SK-N-SH (cell line): ENCODE data around the gene CASK. TPM values are rescaled to one million over a fixed set of nuclear protein-coding genes. Genes with fewer than 3 reads are reported as not detected.

Experiments
- CTCF ChIA-PET: fragments of 300-600, 350-600 bp; formaldehyde crosslinking; extraction: SDS; loops from one replicate; lab custom pipeline; 2021; lab: Yijun Ruan, JAX
- POLR2A ChIA-PET: fragments of 350-600 bp; sonication (Branson Sonifier 250); formaldehyde crosslinking; extraction: SDS; loops from one replicate; lab custom pipeline; 2020; ENCODE audit warnings: antibody characterized with exemption, inconsistent platforms; lab: Yijun Ruan, JAX
- DNase-seq: peaks from one replicate; pipeline ENCODE4 v3.0.0; 2012
- H2AFZ ChIP-seq: fragments of 200-600 bp; sonication (generic); 2 replicates; pipeline ENCODE4 v1.8.1; 2016; ENCODE audit warnings: antibody characterized with exemption, mild to moderate bottlenecking, low read depth
- H3F3A ChIP-seq: fragments of 200-600 bp; sonication (generic); replicated peaks from 2 replicates; pipeline ENCODE3; 2016; ENCODE audit warnings: antibody characterized with exemption, mild to moderate bottlenecking; ENCODE audit not compliant: insufficient read depth
- H3K27ac ChIP-seq, 2 experiments: fragments of 200-500 bp in 1 of 2; fragments of 200-600 bp in 1 of 2; sonication (Bioruptor generic) in 1 of 2; sonication (generic), shearing (Covaris generic) in 1 of 2; 2 replicates each; pipeline versions ENCODE4 v1.5.1 to v1.6.1; 2014 to 2016; ENCODE audit warnings: low read depth in 2 of 2, inconsistent platforms in 1 of 2, low read length in 1 of 2, mild to moderate bottlenecking in 1 of 2, mixed read lengths in 1 of 2
- H3K27me3 ChIP-seq: fragments of 200-600 bp; sonication (generic), shearing (Covaris generic); 2 replicates; pipeline ENCODE4 v1.6.1; 2016; ENCODE audit warnings: mixed run types; ENCODE audit not compliant: insufficient read depth
- H3K36me3 ChIP-seq, 2 experiments: fragments of 200-500 bp in 1 of 2; fragments of 200-600 bp in 1 of 2; sonication (Bioruptor generic) in 1 of 2; sonication (generic) in 1 of 2; replicated peaks in 1 of 2; 2 replicates each; pipeline versions ENCODE3 to v1.5.1; 2014 to 2016; ENCODE audit warnings: low read length in 1 of 2, mild to moderate bottlenecking in 1 of 2; ENCODE audit not compliant: insufficient read depth in 2 of 2, control insufficient read depth in 1 of 2
- H3K4me1 ChIP-seq, 2 experiments: fragments of 200-500 bp in 1 of 2; fragments of 200-600 bp in 1 of 2; sonication (Bioruptor generic) in 1 of 2; sonication (generic), shearing (Covaris generic) in 1 of 2; 2 replicates each; pipeline versions ENCODE4 v1.5.1 to v1.6.1; 2014 to 2016; ENCODE audit warnings: low read depth in 1 of 2, low read length in 1 of 2, mixed run types in 1 of 2; ENCODE audit not compliant: insufficient read depth in 2 of 2, control insufficient read depth in 1 of 2
- H3K4me2 ChIP-seq: fragments of 200-600 bp; sonication (generic), shearing (Covaris generic); 2 replicates; pipeline ENCODE4 v1.6.1; 2017; ENCODE audit warnings: mixed run types
- H3K4me3 ChIP-seq, 2 experiments: fragments of 200-500 bp in 1 of 2; fragments of 200-600 bp in 1 of 2; sonication (Bioruptor generic) in 1 of 2; sonication (generic), shearing (Covaris generic) in 1 of 2; 2 replicates each; pipeline versions ENCODE4 v1.5.1 to v1.8.1; 2014 to 2016; ENCODE audit warnings: low read depth in 2 of 2, inconsistent platforms in 1 of 2, low read length in 1 of 2, mild to moderate bottlenecking in 1 of 2, mixed read lengths in 1 of 2, moderate library complexity in 1 of 2
- H3K79me2 ChIP-seq: fragments of 200-600 bp; sonication (generic); 2 replicates; pipeline ENCODE4 v1.8.1; 2017; ENCODE audit warnings: mild to moderate bottlenecking; ENCODE audit not compliant: insufficient read depth
- H3K9ac ChIP-seq: fragments of 200-600 bp; sonication (generic); 2 replicates; pipeline ENCODE4 v1.6.1; 2017; ENCODE audit warnings: mixed run types
- H3K9me2 ChIP-seq: fragments of 200-600 bp; sonication (generic); 2 replicates; pipeline ENCODE4 v1.6.1; 2017; ENCODE audit warnings: mixed run types
- H3K9me3 ChIP-seq: fragments of 200-600 bp; sonication (generic); 2 replicates; pipeline ENCODE4 v1.6.1; 2017; ENCODE audit warnings: mixed run types, mild to moderate bottlenecking, moderate library complexity
- H4K20me1 ChIP-seq: fragments of 200-600 bp; sonication (generic); 2 replicates; pipeline ENCODE4 v1.6.1; 2017; ENCODE audit warnings: mild to moderate bottlenecking, mixed run types; ENCODE audit not compliant: insufficient read depth
- EP300 ChIP-seq, 2 experiments: IDR thresholded peaks; 2 replicates each; pipeline versions ENCODE4 v1.4.0 to v1.6.1; 2012; ENCODE audit warnings: borderline replicate concordance in 1 of 2, low read depth in 1 of 2, low read length in 1 of 2
- FOSL2 ChIP-seq: IDR thresholded peaks from 2 replicates; pipeline ENCODE4 v1.4.0; 2012; ENCODE audit warnings: low read depth, mild to moderate bottlenecking, moderate library complexity, borderline replicate concordance
- GABPA ChIP-seq: IDR thresholded peaks from 2 replicates; pipeline ENCODE4 v1.4.0; 2012; ENCODE audit warnings: low read depth, mild to moderate bottlenecking
- GATA2 ChIP-seq: sonication (generic); formaldehyde crosslinking; IDR thresholded peaks from 2 replicates; pipeline ENCODE4 v1.5.0; 2020; ENCODE audit warnings: mild to moderate bottlenecking, missing genetic modification reagents
- MEF2A ChIP-seq: IDR thresholded peaks from 2 replicates; pipeline ENCODE4 v1.4.0; 2012; ENCODE audit warnings: low read depth, borderline replicate concordance
- RAD21 ChIP-seq: IDR thresholded peaks from 2 replicates; pipeline ENCODE4 v1.6.1; 2012; ENCODE audit warnings: mild to moderate bottlenecking, low read length
- REST ChIP-seq: IDR thresholded peaks from 2 replicates; pipeline ENCODE4 v1.6.1; 2012; ENCODE audit warnings: mild to moderate bottlenecking, low read depth, low read length, moderate library complexity
- RXRA ChIP-seq: IDR thresholded peaks from 2 replicates; pipeline ENCODE4 v1.4.0; 2012; ENCODE audit warnings: low read depth, mild to moderate bottlenecking, borderline replicate concordance
- SIN3A ChIP-seq: IDR thresholded peaks from 2 replicates; pipeline ENCODE4 v1.6.1; 2012; ENCODE audit warnings: low read depth, mild to moderate bottlenecking, low read length, moderate library complexity, borderline replicate concordance
- SMC3 ChIP-seq: IDR thresholded peaks from 2 replicates; pipeline ENCODE4 v1.6.1; 2012; ENCODE audit warnings: low read depth, low read length, improper control_type of control experiment
- TCF12 ChIP-seq: IDR thresholded peaks from 2 replicates; pipeline ENCODE4 v1.4.0; 2012
- TEAD4 ChIP-seq: IDR thresholded peaks from 2 replicates; pipeline ENCODE4 v1.4.0; 2012; ENCODE audit warnings: mild to moderate bottlenecking, borderline replicate concordance; ENCODE audit not compliant: insufficient read depth
- USF1 ChIP-seq: IDR thresholded peaks from 2 replicates; pipeline ENCODE4 v1.4.0; 2012; ENCODE audit warnings: low read depth, borderline replicate concordance
- USF2 ChIP-seq: fragments of 150-350 bp; IDR thresholded peaks from 2 replicates; pipeline ENCODE4 v1.6.1; 2017; ENCODE audit warnings: antibody characterized with exemption, low read length, low read depth, borderline replicate concordance
- YY1 ChIP-seq: IDR thresholded peaks from 2 replicates; pipeline ENCODE4 v1.4.0; 2012; ENCODE audit warnings: low read depth, mild to moderate bottlenecking
- whole genome bisulfite sequencing: methylation state at CpG from one replicate; pipeline ENCODE4 v1.1.6; 2017; ENCODE audit warnings: low lambda C conversion rate; 5-methylcytosine and 5-hydroxymethylcytosine counted together
- polyA plus RNA-seq, 3 experiments: library from polyadenylated mRNA; depleted of rRNA; stranded (reverse); fragments of >200 nt; gene quantifications; 2 replicates each; pipeline ENCODE4 v1.2.3, GENCODE V29; 2012

Gene CASK
- polyA plus RNA-seq, 1 of the 3 experiments (the other 2 are of a cell fraction) = 7.0 TPM

- Histone ChIP-seq H3K27me3 (no peaks in the 10 kb centered on the region), H3K27ac (no peak overlapping the region), H3K79me2 (no peaks in the 10 kb centered on the region), H3K9me2 (no peaks in the 10 kb centered on the region), H3K4me1 (no peaks in the 10 kb centered on the region; a peak in 1 of 4 replicates), H3K9ac (no peak overlapping the region), H2AFZ (no peak overlapping the region), H3K4me2 (no peak overlapping the region), H3K36me3 (no peaks in the 10 kb centered on the region), H3F3A (no peaks in the 10 kb centered on the region), H3K4me3 (no peak overlapping the region), H4K20me1 (no peaks in the 10 kb centered on the region), H3K9me3 (no peaks in the 10 kb centered on the region)
- CTCF ChIA-PET = no interaction called here
- POLR2A ChIA-PET = no interaction called here
- no peak for TF ChIP-seq SMC3
- TF ChIP-seq YY1 = no peak
- no peak for TF ChIP-seq RAD21
- DNase-seq = no peak
These were observed 219.8 kb downstream of the CASK start for GRCh38 chrX:41703574-41704029.

GRCh38 chrX:41695426-41695825 lies 227.9 kb downstream of the CASK start:
- H3F3A ChIP-seq = no peaks in the 10 kb centered on the region
- POLR2A ChIA-PET = no interaction called here
- H3K36me3 ChIP-seq = no peaks in the 10 kb centered on the region

GRCh38 chrX:41693024-41693423 lies 230.3 kb downstream of the CASK start:
- H3K4me3 ChIP-seq = no peak overlapping the region
- H2AFZ ChIP-seq = no peak overlapping the region
- CTCF ChIA-PET = no interaction called here
- no peak overlapping the region for H3K27ac ChIP-seq
- 64% methylated on average over 3 of the region's 3 CpGs for WGBS
- no peaks in the 10 kb centered on the region for H3K4me1 ChIP-seq
- H3K9me3 ChIP-seq = no peaks in the 10 kb centered on the region
- no peaks in the 10 kb centered on the region for H4K20me1 ChIP-seq
- DNase-seq = no peak
- no peak overlapping the region for H3K9ac ChIP-seq
- H3K9me2 ChIP-seq = no peaks in the 10 kb centered on the region
- H3F3A ChIP-seq = no peaks in the 10 kb centered on the region
- no peak overlapping the region for H3K4me2 ChIP-seq
- H3K27me3 ChIP-seq = no peaks in the 10 kb centered on the region
- H3K36me3 ChIP-seq = no peaks in the 10 kb centered on the region
- H3K79me2 ChIP-seq = no peaks in the 10 kb centered on the region
- POLR2A ChIA-PET = no interaction called here
- TF ChIP-seq REST (no peak), GATA2 (CRISPR knock-in tag) (no peak), FOSL2 (no peak), SIN3A (no peak), USF1 (no peak), USF2 (no peak), TEAD4 (no peak), RXRA (no peak), TCF12 (no peak), YY1 (no peak), MEF2A (no peak), RAD21 (no peak), EP300 (IDR thresholded peaks at IDR 0.05; ENCODE audit: borderline replicate concordance in 1 of 2, low read depth in 1 of 2, low read length in 1 of 2) (no peak), GABPA (no peak)

More at GRCh38 chrX:41695426-41695825, 227.9 kb downstream of the CASK start:
- Histone ChIP-seq H3K27ac (no peak overlapping the region), H2AFZ (no peak overlapping the region), H3K79me2 (no peaks in the 10 kb centered on the region), H3K4me3 (no peak overlapping the region), H3K9ac (no peak overlapping the region), H3K4me1 (no peaks in the 10 kb centered on the region; a peak in 1 of 4 replicates), H3K9me3 (no peaks in the 10 kb centered on the region), H4K20me1 (no peaks in the 10 kb centered on the region), H3K9me2 (no peaks in the 10 kb centered on the region), H3K27me3 (no peaks in the 10 kb centered on the region), H3K4me2 (no peak overlapping the region)
- CTCF ChIA-PET = no interaction called here
- no peak for DNase-seq
- 59% methylated on average over 7 of the region's 7 CpGs for WGBS
- TF ChIP-seq GABPA = no peak
